Measurements from ENCODE around the gene ODC1. TPM values are rescaled to one million over a fixed set of nuclear protein-coding genes. Genes with fewer than 3 reads are reported as not detected.
"Not testable (repeated sequence)": the region's sequence is repeated elsewhere in the genome, so short reads cannot be mapped to it uniquely, and the experiment has no call there.

ODC1 gene
- polyA plus RNA-seq, 1 donor = 84.3 TPM

GRCh38 chr2:10478298-10478625, 30.1 kb upstream of the ODC1 start:
- no peak for DNase-seq (ENCODE audit: low read depth)

DNA sequence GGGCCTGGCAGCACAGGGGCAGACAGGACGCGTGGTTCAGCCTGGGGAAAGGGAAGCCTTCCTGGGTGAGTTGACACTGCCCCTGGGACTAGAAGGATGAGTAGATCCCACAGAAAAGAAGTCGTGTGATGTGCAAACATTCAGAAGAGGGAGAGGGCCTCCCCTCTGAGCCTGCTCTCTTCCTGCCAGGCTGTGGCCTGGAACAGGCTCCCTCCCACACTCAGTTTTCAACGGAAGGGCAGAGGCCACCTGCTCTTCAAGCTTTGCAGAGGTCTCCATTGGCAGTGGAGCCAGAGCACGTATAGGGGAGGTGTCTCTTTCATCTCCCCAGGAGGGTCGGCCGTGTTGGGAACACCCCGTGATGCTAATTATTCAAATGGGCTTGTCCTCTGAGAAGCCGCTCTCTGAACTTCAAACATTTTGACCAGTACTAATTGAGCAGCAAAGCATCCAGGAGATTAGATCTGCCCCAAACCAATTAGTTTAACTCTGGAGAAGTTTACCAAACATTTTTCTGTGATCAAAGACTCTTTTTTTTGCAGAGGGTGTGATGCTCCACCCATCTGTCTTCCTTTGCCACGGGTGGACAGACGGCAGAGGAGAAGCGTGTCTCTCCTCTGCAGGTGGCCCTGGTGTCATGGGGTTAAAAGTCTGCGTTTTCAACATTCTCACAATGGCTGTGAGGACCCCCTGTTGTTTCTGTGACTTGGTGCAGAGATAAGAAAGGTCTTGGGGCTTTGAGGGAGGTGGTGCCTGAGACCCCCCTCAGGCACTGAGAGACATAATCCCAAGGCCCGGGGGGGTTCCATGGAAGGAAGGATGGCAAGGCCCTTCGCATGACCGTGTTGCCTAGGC, 29.5 kb upstream of the ODC1 start:
- no peak for DNase-seq (ENCODE audit: low read depth)

- no peak for DNase-seq (ENCODE audit: low read depth)
These were observed 28.8 kb upstream of the ODC1 start for GRCh38 chr2:10476723-10477442.

DNA sequence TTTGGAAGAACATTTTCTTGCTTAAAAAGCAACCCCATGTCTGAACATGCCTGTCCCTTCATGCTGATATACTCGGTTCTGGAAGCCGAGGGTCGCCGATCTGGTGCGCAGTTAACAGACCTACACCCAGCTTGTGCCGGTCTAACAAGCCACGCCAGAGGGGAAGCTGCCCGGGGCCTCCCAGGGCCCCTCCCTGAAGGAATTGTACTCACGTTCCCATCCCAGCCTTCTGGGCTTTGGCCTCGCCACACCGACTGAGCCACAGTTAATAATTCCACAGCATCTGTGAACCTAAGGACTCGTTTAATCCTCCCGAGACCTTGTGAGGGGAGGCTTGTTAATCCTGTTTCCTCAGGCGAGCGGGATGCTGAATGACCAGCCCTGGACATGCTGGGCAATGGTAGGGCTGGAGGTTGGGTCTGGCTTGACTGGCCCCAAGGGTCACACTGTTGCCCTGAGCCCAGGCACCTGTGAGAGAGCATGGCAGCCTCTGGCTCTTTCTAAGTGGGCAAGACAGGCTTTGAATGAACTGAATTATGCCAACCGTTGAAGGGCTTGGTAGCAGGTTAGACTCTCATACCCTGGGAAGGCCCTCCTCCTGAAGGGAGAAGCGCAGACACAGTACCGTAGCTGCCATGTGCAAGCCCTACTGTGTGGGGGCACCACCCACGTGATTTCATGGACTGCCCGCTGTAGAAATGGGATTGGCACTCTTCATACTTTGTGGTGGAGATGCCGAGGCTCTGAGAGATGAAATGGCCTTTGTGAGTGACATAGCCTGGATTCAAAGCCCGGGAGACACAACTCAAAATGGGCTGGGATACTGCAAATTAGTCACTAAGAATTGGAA, 27.9 kb upstream of the ODC1 start:
- no peak for DNase-seq (ENCODE audit: low read depth)

DNA sequence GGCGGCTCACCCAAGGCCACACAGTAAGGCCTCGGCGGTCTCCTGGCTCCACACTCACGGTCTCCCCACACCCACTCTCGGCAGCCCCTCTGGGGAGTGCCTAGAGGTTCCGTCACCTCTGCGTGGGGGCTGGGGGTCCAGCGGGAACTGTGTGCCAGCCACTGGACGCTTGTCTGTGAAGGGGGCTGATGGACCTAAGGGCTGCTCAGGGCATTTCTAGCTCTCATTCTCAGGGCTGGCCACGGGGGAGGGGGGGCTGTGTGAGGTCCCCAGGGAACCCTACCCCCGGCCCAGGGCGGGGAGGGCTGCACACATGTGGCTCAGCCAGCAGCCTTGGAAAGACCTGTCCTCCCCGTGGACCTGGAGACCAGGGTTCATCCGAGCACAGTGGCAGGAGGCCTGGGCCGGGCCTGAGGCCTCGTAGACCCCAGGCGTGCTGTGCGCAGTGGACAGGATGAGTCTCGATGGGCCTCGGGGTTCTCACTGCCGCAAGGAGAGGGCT, 27.1 kb upstream of the ODC1 start:
- no peak for DNase-seq (ENCODE audit: low read depth)

DNA sequence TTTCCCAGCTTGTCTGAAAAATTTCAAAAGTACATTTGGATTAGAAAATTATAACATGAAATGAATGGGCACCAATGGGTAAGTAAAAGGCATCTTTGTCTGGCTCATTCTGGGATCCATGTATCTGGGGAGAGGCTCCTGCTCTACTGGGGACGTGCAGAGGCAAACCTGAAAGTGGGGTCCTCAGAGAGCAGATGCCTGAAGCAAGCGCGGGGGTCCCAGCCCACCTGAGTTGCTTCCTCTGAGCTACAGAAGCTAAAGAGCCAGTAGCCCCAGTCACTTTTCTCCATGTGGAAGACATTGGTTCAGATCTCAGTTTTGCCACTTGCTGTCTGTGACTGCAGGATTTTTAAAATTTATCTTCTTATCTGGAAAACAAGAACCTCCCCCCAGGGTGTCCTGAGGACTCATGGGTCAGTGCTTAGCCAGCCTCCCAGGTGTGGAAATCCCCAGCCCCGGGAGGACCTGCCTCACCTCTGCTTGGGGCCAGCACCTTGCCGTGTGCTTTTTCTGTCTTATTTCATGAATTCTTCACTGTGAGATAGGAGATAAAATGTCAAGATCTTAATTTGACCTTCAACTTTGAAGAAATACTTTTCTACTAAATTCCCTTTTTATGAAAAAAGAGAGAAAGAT, 25.1 kb upstream of the ODC1 start:
- no peak for DNase-seq (ENCODE audit: low read depth)

DNA sequence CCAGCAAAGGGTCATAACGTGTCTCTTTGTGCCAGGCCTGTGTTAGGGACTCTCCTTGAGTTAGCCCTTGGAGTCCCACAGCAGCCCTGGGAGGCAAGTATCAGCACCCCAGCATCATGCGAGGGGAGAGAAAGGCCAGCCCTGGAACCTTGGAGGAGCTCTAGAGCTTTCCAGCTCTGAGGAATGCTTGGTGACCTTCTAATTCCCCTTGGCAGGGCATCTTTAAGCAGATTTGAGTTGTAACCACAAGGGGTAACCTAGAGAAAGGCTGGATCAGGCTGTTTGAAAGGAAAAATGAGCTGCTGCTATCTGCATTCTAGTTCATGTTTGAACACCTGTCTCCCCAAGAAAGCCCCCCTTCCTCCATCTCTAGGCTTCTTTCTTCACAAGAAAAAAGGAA, 23.8 kb upstream of the ODC1 start:
- DNase-seq (ENCODE audit: low read depth) = no peak

DNA sequence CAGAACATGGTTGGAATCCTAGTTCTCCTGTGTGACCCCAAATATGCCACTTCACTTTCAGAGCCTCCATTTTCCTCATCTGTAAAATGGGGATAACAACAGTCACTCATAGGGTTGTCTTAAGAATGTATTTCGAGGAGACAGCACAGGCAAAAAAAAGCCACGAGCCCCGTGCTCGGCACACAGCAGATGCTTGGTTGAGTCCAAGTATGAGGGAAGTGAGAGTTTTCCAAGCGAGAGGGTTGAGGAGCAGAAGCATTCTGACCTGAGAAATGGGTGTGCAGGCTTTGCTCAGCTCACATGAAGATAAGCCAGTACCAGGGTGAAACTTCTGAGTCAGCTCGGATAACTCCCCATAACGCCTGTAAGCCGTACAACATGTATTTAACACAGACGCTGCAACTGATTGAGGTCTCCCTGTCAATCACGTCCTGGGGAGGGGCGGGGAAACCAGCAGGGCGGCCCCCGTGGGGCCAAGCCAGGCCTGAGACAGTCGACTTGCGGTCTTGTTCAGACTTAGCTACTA, 23.0 kb upstream of the ODC1 start:
- no peak for DNase-seq (ENCODE audit: low read depth)

- DNase-seq (ENCODE audit: low read depth) = no peak
These were observed 22.0 kb upstream of the ODC1 start for GRCh38 chr2:10469955-10470608.

DNA sequence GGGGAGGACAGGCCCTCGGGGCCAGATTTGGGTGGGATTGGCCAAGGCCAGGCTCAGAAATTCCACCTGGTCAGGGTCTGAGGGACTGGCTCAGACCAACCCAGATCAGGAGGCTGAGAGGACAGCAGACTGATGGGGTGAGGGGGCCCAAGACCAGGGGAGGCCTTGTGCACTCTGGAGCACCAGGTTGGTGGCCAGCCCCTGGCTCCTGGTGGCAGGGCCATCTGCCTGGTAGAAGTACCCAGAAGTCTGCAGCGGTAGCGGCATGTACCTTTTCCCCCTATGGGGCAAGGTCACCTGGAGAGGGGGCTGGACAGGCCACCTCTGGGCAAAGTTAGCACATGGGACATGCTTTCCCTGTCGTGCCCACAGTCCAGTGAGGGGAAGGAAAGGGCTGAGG, 21.2 kb upstream of the ODC1 start:
- DNase-seq (ENCODE audit: low read depth) = no peak

DNA sequence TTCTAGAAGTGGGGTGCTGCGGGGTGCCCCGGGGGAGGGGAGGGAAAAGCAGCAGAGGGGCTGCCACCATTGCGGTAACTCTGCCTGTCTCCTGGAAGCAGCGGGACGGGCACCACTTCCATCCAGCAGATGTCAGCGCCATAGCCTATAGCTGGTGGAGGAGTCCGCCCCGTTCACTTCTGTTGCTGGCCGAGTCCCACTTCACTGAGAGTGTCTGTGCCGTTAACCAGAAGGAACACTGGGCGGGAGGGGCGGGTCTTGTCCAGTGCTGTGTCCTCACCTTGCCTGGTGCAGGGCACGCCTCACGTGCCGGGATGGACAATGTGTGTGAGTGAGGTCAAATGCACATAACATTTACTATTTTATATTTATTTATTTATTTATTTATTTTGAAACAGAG, 19.3 kb upstream of the ODC1 start:
- DNase-seq (ENCODE audit: low read depth) = no peak

GRCh38 chr2:10466801-10467200, 18.7 kb upstream of the ODC1 start:
- no peak for DNase-seq (ENCODE audit: low read depth)

DNA sequence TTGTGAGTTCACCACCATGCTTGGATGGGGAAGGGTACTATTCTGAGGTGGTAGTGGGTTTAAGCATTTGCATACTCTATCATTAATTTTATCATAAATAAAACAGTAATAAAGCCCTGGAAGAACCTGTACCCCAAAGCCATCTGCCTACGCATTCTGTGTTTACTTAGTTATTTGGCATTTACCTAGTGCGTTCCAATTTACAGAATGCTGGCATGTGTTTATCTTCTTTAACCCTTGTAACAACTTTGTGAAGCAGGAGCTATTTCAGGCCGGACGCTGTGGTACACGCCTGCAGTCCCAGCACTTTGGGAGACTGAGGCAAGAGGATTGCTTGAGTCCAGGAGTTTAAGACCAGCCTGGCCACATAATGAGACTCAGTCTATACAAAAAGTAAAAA, 17.8 kb upstream of the ODC1 start:
- no peak for DNase-seq (ENCODE audit: low read depth)

- no peak for DNase-seq (ENCODE audit: low read depth)
These were observed 14.3 kb upstream of the ODC1 start for GRCh38 chr2:10462178-10463083.

- DNase-seq (ENCODE audit: low read depth) = no peak
These were observed 12.3 kb upstream of the ODC1 start for GRCh38 chr2:10460366-10460796.

- no peak for DNase-seq (ENCODE audit: low read depth)
These were observed 9.9 kb upstream of the ODC1 start for GRCh38 chr2:10457846-10458598.

DNA sequence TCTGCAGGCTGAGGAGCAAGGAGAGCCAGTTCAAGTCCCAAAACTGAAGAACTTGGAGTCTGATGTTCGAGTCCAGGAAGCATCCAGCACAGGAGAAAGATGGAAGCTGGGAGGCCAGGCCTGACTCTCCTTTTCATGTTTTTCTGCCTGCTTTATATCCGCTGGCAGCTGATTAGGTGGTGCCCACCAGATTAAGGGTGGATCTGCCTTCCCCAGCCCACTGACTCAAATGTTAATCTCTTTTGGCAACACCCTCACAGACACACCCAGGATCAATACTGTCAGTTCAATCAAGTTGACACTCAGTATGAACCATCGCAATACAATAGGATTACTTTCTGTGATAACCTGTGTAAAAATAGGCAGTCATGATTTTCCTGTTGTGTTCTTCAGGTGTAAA, 9.1 kb upstream of the ODC1 start:
- not testable (repeated sequence) for DNase-seq (ENCODE audit: low read depth)

- no peak for DNase-seq (ENCODE audit: low read depth)
These were observed 6.4 kb upstream of the ODC1 start for GRCh38 chr2:10454505-10454904.

DNA sequence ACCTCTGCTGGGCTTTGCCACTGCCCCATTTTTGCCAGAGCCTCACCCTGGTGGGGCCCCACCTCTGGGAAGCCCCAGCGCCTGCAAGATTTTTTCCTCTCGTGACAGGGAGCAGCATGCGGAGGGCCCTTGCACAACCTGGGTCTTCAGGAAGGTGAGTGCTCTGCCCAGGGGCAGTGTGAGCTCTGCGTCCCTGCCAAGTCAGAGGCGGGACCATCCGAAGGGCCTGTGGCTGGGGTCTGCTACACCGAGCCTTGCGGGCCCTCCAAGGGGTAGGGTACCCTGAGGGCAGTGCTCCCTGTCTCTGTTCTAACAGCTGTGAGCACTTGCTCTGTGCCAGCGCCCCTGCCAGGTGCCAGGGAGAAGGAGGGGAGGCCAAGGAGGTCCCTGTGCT, 5.8 kb upstream of the ODC1 start:
- no peak for DNase-seq (ENCODE audit: low read depth)

All from forelimb muscle (tissue), 1 donor.